Karpas-422 (cell line): ENCODE results near the gene SLC24A1. TPM values are rescaled to one million over a fixed set of nuclear protein-coding genes. Genes with fewer than 3 reads are reported as not detected.

Source experiments
- DNase-seq: peaks from one replicate; pipeline ENCODE4 v3.0.0-alpha.2; 2015
- H2AFZ ChIP-seq: fragments of 200-600 bp; sonication (generic); 2 replicates; pipeline ENCODE4 v1.6.1; 2014; ENCODE audit warnings: antibody characterized with exemption, low read length, mixed read lengths
- H3K27ac ChIP-seq: fragments of 200-600 bp; sonication (generic); 2 replicates; pipeline ENCODE4 v1.5.1; 2014; ENCODE audit warnings: mild to moderate bottlenecking, low read length, moderate library complexity
- H3K27me3 ChIP-seq: fragments of 200-600 bp; sonication (generic); 2 replicates; pipeline ENCODE4 v1.6.1; 2014; ENCODE audit warnings: low read length, mixed read lengths
- H3K36me3 ChIP-seq: fragments of 200-600 bp; sonication (generic); 2 replicates; pipeline ENCODE4 v1.6.1; 2014; ENCODE audit warnings: low read length, mixed read lengths; ENCODE audit not compliant: insufficient read depth
- H3K4me1 ChIP-seq: fragments of 200-600 bp; sonication (generic); 2 replicates; pipeline ENCODE4 v1.6.1; 2014; ENCODE audit warnings: mild to moderate bottlenecking, low read length, mixed read lengths
- H3K4me2 ChIP-seq: fragments of 200-600 bp; sonication (generic); 2 replicates; pipeline ENCODE4 v1.6.1; 2014; ENCODE audit warnings: low read length, low read depth, mild to moderate bottlenecking; ENCODE audit not compliant: poor library complexity, severe bottlenecking
- H3K4me3 ChIP-seq: fragments of 200-600 bp; sonication (generic); 2 replicates; pipeline ENCODE4 v1.5.1; 2014; ENCODE audit warnings: mild to moderate bottlenecking, antibody characterized with exemption, low read length, mixed read lengths
- H3K79me2 ChIP-seq: fragments of 200-600 bp; sonication (generic); 2 replicates; pipeline ENCODE4 v1.6.1; 2014; ENCODE audit warnings: mild to moderate bottlenecking, low read length, mixed read lengths
- H3K9ac ChIP-seq: fragments of 200-600 bp; sonication (generic); 2 replicates; pipeline ENCODE4 v1.6.0; 2014; ENCODE audit warnings: low read length
- H3K9me2 ChIP-seq: fragments of 200-600 bp; sonication (generic), shearing (Covaris generic); replicated peaks from 2 replicates; pipeline ENCODE4 v1.6.0; 2014; ENCODE audit warnings: mild to moderate bottlenecking, low read length, moderate library complexity; ENCODE audit not compliant: insufficient read depth
- H3K9me3 ChIP-seq: fragments of 300-700, 200-600 bp; sonication (generic); 2 replicates; pipeline ENCODE4 v1.6.1; 2014; ENCODE audit warnings: low read length, mixed read lengths
- H4K20me1 ChIP-seq: fragments of 200-600 bp; sonication (generic); 2 replicates; pipeline ENCODE4 v1.6.1; 2014; ENCODE audit warnings: mild to moderate bottlenecking, antibody characterized with exemption, low read length, low read depth; ENCODE audit not compliant: insufficient read depth
- total RNA-seq: library from RNA; depleted of rRNA; stranded (reverse); fragments of >200 nt; shearing (Covaris generic); gene quantifications from 2 replicates; pipeline ENCODE4 v1.2.3, GENCODE V29; 2014; ENCODE audit warnings: low replicate concordance

Gene SLC24A1
- total RNA-seq, 1 experiment from 2014 or later = 10.9 TPM

GRCh38 chr15:65584241-65584640 is 37.5 kb upstream of the SLC24A1 start:
- Histone ChIP-seq H3K9ac (no peak overlapping the region), H3K4me2 (peak overlapping the region; percentile 24), H3K9me3 (no peaks in the 10 kb centered on the region), H4K20me1 (no peaks in the 10 kb centered on the region), H3K36me3 (peaks cover 51% of the 10 kb centered on the region), H3K9me2 (no peaks in the 10 kb centered on the region), H3K27me3 (no peaks in the 10 kb centered on the region), H3K27ac (peak overlapping the region; percentile 35; the same call in 1 of the 2 replicates), H3K79me2 (no peaks in the 10 kb centered on the region), H2AFZ (no peak overlapping the region), H3K4me3 (no peak overlapping the region), H3K4me1 (peaks cover 16% of the 10 kb centered on the region)
- no peak for DNase-seq

GRCh38 chr15:65587094-65587493 is 34.6 kb upstream of the SLC24A1 start:
- H3K4me2 ChIP-seq = no peak overlapping the region
- no peak overlapping the region for H3K4me3 ChIP-seq
- DNase-seq = no peak
- no peaks in the 10 kb centered on the region for H4K20me1 ChIP-seq
- H3K9me2 ChIP-seq = no peaks in the 10 kb centered on the region
- H3K4me1 ChIP-seq = peaks cover 16% of the 10 kb centered on the region
- H3K9ac ChIP-seq = no peak overlapping the region
- peaks cover 61% of the 10 kb centered on the region for H3K36me3 ChIP-seq
- H3K27ac ChIP-seq = no peak overlapping the region
- no peak overlapping the region for H2AFZ ChIP-seq
- no peaks in the 10 kb centered on the region for H3K79me2 ChIP-seq
- no peaks in the 10 kb centered on the region for H3K9me3 ChIP-seq
- H3K27me3 ChIP-seq = no peaks in the 10 kb centered on the region

- Histone ChIP-seq H3K36me3 (peaks cover 56% of the 10 kb centered on the region), H3K27me3 (no peaks in the 10 kb centered on the region), H3K4me3 (no peak overlapping the region), H3K4me1 (peaks cover 8% of the 10 kb centered on the region; the same call in 1 of the 2 replicates), H3K9me3 (no peaks in the 10 kb centered on the region), H2AFZ (no peak overlapping the region), H3K79me2 (peaks cover 10% of the 10 kb centered on the region; the same call in 1 of the 2 replicates), H3K4me2 (no peak overlapping the region), H3K9ac (no peak overlapping the region), H3K27ac (no peak overlapping the region), H4K20me1 (no peaks in the 10 kb centered on the region), H3K9me2 (no peaks in the 10 kb centered on the region)
- peak; percentile 68 for DNase-seq
These were observed 25.8 kb upstream of the SLC24A1 start for GRCh38 chr15:65595960-65596359.

GRCh38 chr15:65598468-65598867 is 23.3 kb upstream of the SLC24A1 start:
- H3K36me3 ChIP-seq = peaks cover 54% of the 10 kb centered on the region
- peaks cover 13% of the 10 kb centered on the region; the same call in 1 of the 2 replicates for H3K79me2 ChIP-seq
- H3K9ac ChIP-seq = no peak overlapping the region
- no peak overlapping the region for H2AFZ ChIP-seq
- H3K4me1 ChIP-seq = peaks cover 8% of the 10 kb centered on the region; the same call in 1 of the 2 replicates
- H3K4me2 ChIP-seq = no peak overlapping the region
- no peaks in the 10 kb centered on the region for H3K9me3 ChIP-seq
- H3K9me2 ChIP-seq = no peaks in the 10 kb centered on the region
- H3K27me3 ChIP-seq = no peaks in the 10 kb centered on the region
- no peak for DNase-seq
- H3K4me3 ChIP-seq = no peak overlapping the region
- H4K20me1 ChIP-seq = no peaks in the 10 kb centered on the region
- H3K27ac ChIP-seq = peak overlapping the region; percentile 61

GRCh38 chr15:65599677-65600076 is 22.1 kb upstream of the SLC24A1 start:
- Histone ChIP-seq H3K79me2 (peaks cover 15% of the 10 kb centered on the region), H4K20me1 (no peaks in the 10 kb centered on the region), H2AFZ (no peak overlapping the region), H3K4me3 (no peak overlapping the region), H3K4me1 (peaks cover 8% of the 10 kb centered on the region; the same call in 1 of the 2 replicates), H3K36me3 (peaks cover 60% of the 10 kb centered on the region), H3K27me3 (no peaks in the 10 kb centered on the region), H3K9ac (no peak overlapping the region), H3K9me3 (no peaks in the 10 kb centered on the region), H3K4me2 (no peak overlapping the region), H3K27ac (no peak overlapping the region), H3K9me2 (no peaks in the 10 kb centered on the region)
- no peak for DNase-seq

- no peak for DNase-seq
- Histone ChIP-seq H3K27me3 (no peaks in the 10 kb centered on the region), H2AFZ (no peak overlapping the region), H4K20me1 (no peaks in the 10 kb centered on the region), H3K4me2 (no peak overlapping the region), H3K27ac (no peak overlapping the region), H3K36me3 (peaks cover 45% of the 10 kb centered on the region), H3K4me1 (peaks cover 8% of the 10 kb centered on the region; the same call in 1 of the 2 replicates), H3K9me2 (no peaks in the 10 kb centered on the region), H3K9ac (no peak overlapping the region), H3K4me3 (no peak overlapping the region), H3K9me3 (no peaks in the 10 kb centered on the region), H3K79me2 (peaks cover 40% of the 10 kb centered on the region)
These were observed 18.6 kb upstream of the SLC24A1 start for GRCh38 chr15:65603134-65603533.

GRCh38 chr15:65603559-65603958 is 18.2 kb upstream of the SLC24A1 start:
- peaks cover 40% of the 10 kb centered on the region for H3K36me3 ChIP-seq
- no peak overlapping the region for H2AFZ ChIP-seq
- H3K4me2 ChIP-seq = no peak overlapping the region

GRCh38 chr15:65610871-65611718 is 10.6 kb upstream of the SLC24A1 start, which contains the start of gene INTS14:
TSS of gene INTS14 (minus strand) at chr15:65611131. CDS start at chr15:65607380, 3,751 bp downstream.
- H3K9me3 ChIP-seq = no peaks in the 10 kb centered on the region
- peak within 1 kb of the TSS; percentile 72 for H3K27ac ChIP-seq
- H2AFZ ChIP-seq = peak within 1 kb of the TSS; percentile 96
- H3K36me3 ChIP-seq = no peaks in the 10 kb centered on the region
- peak within 1 kb of the TSS; percentile 79 for H3K4me3 ChIP-seq
- DNase-seq = peak; percentile 98
- no peaks in the 10 kb centered on the region for H4K20me1 ChIP-seq
- peaks cover 39% of the 10 kb centered on the region for H3K4me1 ChIP-seq
- H3K27me3 ChIP-seq = no peaks in the 10 kb centered on the region
- peak within 1 kb of the TSS; percentile 86 for H3K4me2 ChIP-seq
- H3K79me2 ChIP-seq = peaks cover 65% of the 10 kb centered on the region
- H3K9ac ChIP-seq = peak within 1 kb of the TSS; percentile 88
- H3K9me2 ChIP-seq = no peaks in the 10 kb centered on the region

More at GRCh38 chr15:65603559-65603958, 18.2 kb upstream of the SLC24A1 start:
- H3K4me3 ChIP-seq = no peak overlapping the region
- no peaks in the 10 kb centered on the region for H4K20me1 ChIP-seq
- H3K79me2 ChIP-seq = peaks cover 45% of the 10 kb centered on the region
- no peaks in the 10 kb centered on the region for H3K9me2 ChIP-seq
- H3K9me3 ChIP-seq = no peaks in the 10 kb centered on the region
- H3K27ac ChIP-seq = no peak overlapping the region
- H3K9ac ChIP-seq = no peak overlapping the region
- no peaks in the 10 kb centered on the region for H3K27me3 ChIP-seq
- H3K4me1 ChIP-seq = peaks cover 5% of the 10 kb centered on the region; the same call in 1 of the 2 replicates
- DNase-seq = no peak
